ENCODE measurements around the gene CAMK1D. TPM values are rescaled to one million over a fixed set of nuclear protein-coding genes. Genes with fewer than 3 reads are reported as not detected.

Gene CAMK1D
- polyA plus RNA-seq, 2 of the 4 experiments (the other 2 are of a cell fraction): 6.6 to 12.5 TPM

DNA sequence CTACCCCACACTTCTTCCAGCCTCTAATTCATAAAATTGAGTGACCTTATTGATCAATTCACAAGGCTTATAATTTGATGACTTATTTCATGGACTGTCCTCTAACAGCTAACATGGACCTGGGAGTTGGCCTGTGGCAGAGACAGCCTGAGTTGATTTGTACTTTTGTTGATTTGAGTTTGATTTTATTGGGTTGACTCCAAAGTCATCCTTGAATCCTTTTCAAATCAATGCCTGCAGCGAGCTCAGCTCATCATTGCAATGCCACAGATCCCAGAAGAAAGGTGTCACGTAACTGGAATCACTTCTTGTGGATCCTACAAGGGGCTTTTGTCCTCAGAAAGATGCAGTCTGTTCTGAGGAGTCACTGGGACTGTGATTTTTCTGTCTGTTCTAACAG, 138.0 kb downstream of the CAMK1D start:
- H3K4me1 ChIP-seq: peaks cover 6% of the 10 kb centered on the region; the same call in 1 of the 3 replicates
- no peak for TF ChIP-seq RARB (CRISPR knock-in tag; IDR thresholded peaks at IDR 0.05)
- TF ChIP-seq, protein P1, sequence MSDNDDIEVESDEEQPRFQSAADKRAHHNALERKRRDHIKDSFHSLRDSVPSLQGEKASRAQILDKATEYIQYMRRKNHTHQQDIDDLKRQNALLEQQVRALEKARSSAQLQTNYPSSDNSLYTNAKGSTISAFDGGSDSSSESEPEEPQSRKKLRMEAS (IDR thresholded peaks at IDR 0.05): no peak
- no peak for TF ChIP-seq FOSL2 (IDR thresholded peaks at IDR 0.05)
- TF ChIP-seq FOSL2 (CRISPR knock-in tag; IDR thresholded peaks at IDR 0.05): no peak
- H3K27ac ChIP-seq: no peak overlapping the region
- H3K4me3 ChIP-seq: no peak overlapping the region
- no peak for DNase-seq (ENCODE audit: low read depth in 1 of 2, low spot score in 1 of 2)
- no peak overlapping the region for H3K4me2 ChIP-seq
- ChIA-PET CTCF (interaction anchor here (0.7 to 1.0 kb wide), 5 partner anchors 13 to 295 kb away, joined by 3 to 5 read pairs (median 3); no protein-coding TSS in a partner anchor), POLR2A (no interaction called here)
- WGBS (ENCODE audit: missing lambda C conversion rate): 68% methylated on average over 2 of the region's 2 CpGs
- no peaks in the 10 kb centered on the region for H3K9me3 ChIP-seq
- no peak for FAIRE-seq
- ATAC-seq: no peak

DNA sequence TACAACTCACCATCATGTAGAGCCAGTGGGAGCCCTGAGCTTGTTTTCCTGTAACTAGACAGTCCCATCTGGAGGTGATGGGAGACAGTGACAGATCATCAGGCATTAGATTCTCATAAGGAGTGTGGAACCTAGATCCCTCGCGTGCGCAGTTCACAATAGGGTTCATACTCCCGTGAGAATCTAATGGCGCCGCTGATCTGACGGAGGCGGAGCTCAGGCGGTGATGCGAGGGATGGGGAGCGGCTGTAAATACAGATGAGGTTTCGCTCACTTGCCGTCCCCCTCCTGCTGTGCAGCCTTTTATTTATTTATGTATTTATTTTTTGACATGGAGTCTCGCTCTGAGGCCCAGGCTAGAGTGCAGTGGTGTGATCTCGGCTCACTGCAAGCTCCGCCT, 139.3 kb downstream of the CAMK1D start:
- ChIA-PET POLR2A (no interaction called here), CTCF (no interaction called here)
- TF ChIP-seq NPAS2 (CRISPR knock-in tag; IDR thresholded peaks at IDR 0.05; ENCODE audit: borderline replicate concordance) (no peak), CBX2 (IDR thresholded peaks at IDR 0.05; ENCODE audit: borderline replicate concordance, low read depth) (no peak), HOXB5 (CRISPR knock-in tag; IDR thresholded peaks at IDR 0.05) (no peak), HOXB13 (CRISPR knock-in tag; IDR thresholded peaks at IDR 0.05; ENCODE audit: low read depth) (no peak)
- Histone ChIP-seq H3K4me1 (peaks cover 6% of the 10 kb centered on the region; the same call in 1 of the 3 replicates), H3K27ac (no peak overlapping the region), H3K4me2 (no peak overlapping the region), H3K9me3 (no peaks in the 10 kb centered on the region), H3K4me3 (no peak overlapping the region)
- ATAC-seq (no peak), FAIRE-seq (no peak), DNase-seq (ENCODE audit: low read depth in 1 of 2, low spot score in 1 of 2) (no peak)
- WGBS (ENCODE audit: missing lambda C conversion rate): 87% methylated on average over 16 of the region's 16 CpGs

DNA sequence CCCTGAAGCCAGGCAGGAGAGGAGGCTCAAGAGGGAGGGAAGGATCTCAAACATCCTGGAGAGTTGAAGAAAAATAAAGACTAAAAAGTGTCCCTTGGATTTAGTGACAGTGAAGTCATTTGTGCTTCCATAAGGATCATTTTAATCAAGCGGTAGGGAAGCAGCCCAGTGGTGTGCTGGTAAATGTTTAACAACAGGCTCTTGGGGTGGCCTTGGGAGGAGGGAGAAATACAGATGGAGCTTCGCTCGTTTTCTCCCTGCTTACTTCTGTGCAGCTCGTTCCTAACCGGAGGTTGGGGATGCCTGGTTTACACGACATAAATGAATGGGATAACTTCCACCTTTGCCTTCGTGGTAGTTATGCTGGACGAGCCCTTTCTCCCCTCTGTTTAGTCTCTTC, 140.0 kb downstream of the CAMK1D start:
- peaks cover 6% of the 10 kb centered on the region; the same call in 1 of the 3 replicates for H3K4me1 ChIP-seq
- WGBS (ENCODE audit: missing lambda C conversion rate): 74% methylated on average over 8 of the region's 8 CpGs
- ChIA-PET POLR2A (no interaction called here), CTCF (no interaction called here)
- FAIRE-seq (no peak), ATAC-seq (no peak), DNase-seq (ENCODE audit: low read depth in 1 of 2, low spot score in 1 of 2) (no peak)
- H3K9me3 ChIP-seq: no peaks in the 10 kb centered on the region
- no peak overlapping the region for H3K4me3 ChIP-seq
- H3K27ac ChIP-seq: no peak overlapping the region; a peak in 1 of 6 replicates
- TF ChIP-seq ZNF302 (CRISPR knock-in tag; IDR thresholded peaks at IDR 0.05) (no peak), CHD2 (IDR thresholded peaks at IDR 0.05; ENCODE audit: low read length, partially characterized antibody) (no peak), TP53 (CRISPR knock-in tag; IDR thresholded peaks at IDR 0.05) (no peak), RNF2 (IDR thresholded peaks at IDR 0.05; ENCODE audit: borderline replicate concordance, low read depth) (no peak), NFE2L2 (conservative IDR thresholded peaks at IDR 0.05; ENCODE audit: low read length) (no peak), RCOR1 (IDR thresholded peaks at IDR 0.05; ENCODE audit: low read depth, low read length) (no peak), HDAC2 (IDR thresholded peaks at IDR 0.05) (no peak), EP300 (IDR thresholded peaks at IDR 0.05) (no peak), CBX8 (IDR thresholded peaks at IDR 0.05) (no peak), SMC3 (IDR thresholded peaks at IDR 0.05) (no peak), KDM5A (IDR thresholded peaks at IDR 0.05) (no peak), MAFK (IDR thresholded peaks at IDR 0.05; ENCODE audit: partially characterized antibody) (no peak), EHMT2 (IDR thresholded peaks at IDR 0.05; ENCODE audit: low read depth) (no peak), ESRRA (IDR thresholded peaks at IDR 0.05; ENCODE audit: borderline replicate concordance, low read length) (no peak), NPAS2 (CRISPR knock-in tag; IDR thresholded peaks at IDR 0.05; ENCODE audit: borderline replicate concordance) (no peak), MYC (IDR thresholded peaks at IDR 0.05; ENCODE audit: borderline replicate concordance, low read length) (no peak), CEBPB (IDR thresholded peaks at IDR 0.05) (no peak)
- TF ChIP-seq, protein P2, sequence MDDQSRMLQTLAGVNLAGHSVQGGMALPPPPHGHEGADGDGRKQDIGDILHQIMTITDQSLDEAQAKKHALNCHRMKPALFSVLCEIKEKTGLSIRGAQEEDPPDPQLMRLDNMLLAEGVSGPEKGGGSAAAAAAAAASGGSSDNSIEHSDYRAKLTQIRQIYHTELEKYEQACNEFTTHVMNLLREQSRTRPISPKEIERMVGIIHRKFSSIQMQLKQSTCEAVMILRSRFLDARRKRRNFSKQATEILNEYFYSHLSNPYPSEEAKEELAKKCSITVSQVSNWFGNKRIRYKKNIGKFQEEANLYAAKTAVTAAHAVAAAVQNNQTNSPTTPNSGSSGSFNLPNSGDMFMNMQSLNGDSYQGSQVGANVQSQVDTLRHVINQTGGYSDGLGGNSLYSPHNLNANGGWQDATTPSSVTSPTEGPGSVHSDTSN (IDR thresholded peaks at IDR 0.05): no peak
- TF ChIP-seq, protein P3, sequence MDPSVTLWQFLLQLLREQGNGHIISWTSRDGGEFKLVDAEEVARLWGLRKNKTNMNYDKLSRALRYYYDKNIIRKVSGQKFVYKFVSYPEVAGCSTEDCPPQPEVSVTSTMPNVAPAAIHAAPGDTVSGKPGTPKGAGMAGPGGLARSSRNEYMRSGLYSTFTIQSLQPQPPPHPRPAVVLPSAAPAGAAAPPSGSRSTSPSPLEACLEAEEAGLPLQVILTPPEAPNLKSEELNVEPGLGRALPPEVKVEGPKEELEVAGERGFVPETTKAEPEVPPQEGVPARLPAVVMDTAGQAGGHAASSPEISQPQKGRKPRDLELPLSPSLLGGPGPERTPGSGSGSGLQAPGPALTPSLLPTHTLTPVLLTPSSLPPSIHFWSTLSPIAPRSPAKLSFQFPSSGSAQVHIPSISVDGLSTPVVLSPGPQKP (IDR thresholded peaks at IDR 0.05; ENCODE audit: low read depth, low read length): no peak
- H3K4me2 ChIP-seq: no peak overlapping the region
